HK-2 (cell line): ENCODE results near the gene ANKRD24.
"Not testable (repeated sequence)": the region's sequence is repeated elsewhere in the genome, so short reads cannot be mapped to it uniquely, and the experiment has no call there.

ENCODE experiments used
- DNase-seq: peaks from one replicate; pipeline ENCODE4 v3.0.0-alpha.2; 2018; ENCODE audit not compliant: unreplicated experiment

Gene ANKRD24

GRCh38 chr19:4267901-4268815, 85.7 kb downstream of the ANKRD24 start:
- DNase-seq = no peak

GRCh38 chr19:4268816-4269430, 86.4 kb downstream of the ANKRD24 start:
- DNase-seq = no peak

- DNase-seq = no peak
These were observed 90.4 kb downstream of the ANKRD24 start for GRCh38 chr19:4272894-4273293.

GRCh38 chr19:4274321-4274686, 91.8 kb downstream of the ANKRD24 start:
- DNase-seq = not testable (repeated sequence)
